B cell (primary cell): ENCODE data around the gene SSRP1. TPM values are rescaled to one million over a fixed set of nuclear protein-coding genes. Genes with fewer than 3 reads are reported as not detected.

Experiments
- ATAC-seq: fragments of 200-7000 bp; cut with Tn5 transposase; one replicate; pipeline ENCODE4 v1.10.0; 2021; ENCODE audit warnings: low read depth, mild to moderate bottlenecking, moderate number of reproducible peaks, moderate library complexity
- CTCF ChIA-PET: fragments of 350-600 bp; sonication (Branson Sonifier 250); formaldehyde crosslinking; loops from one replicate; lab custom pipeline; 2021; ENCODE audit warnings: antibody characterized with exemption, inconsistent platforms; lab: Charles Lee
- POLR2A ChIA-PET: fragments of 350-600 bp; sonication (Branson Sonifier 250); formaldehyde crosslinking; loops from one replicate; lab custom pipeline; 2021; ENCODE audit warnings: antibody characterized with exemption; lab: Charles Lee
- DNase-seq: peaks from one replicate; pipeline ENCODE4 v3.0.0; 2013
- H2AFZ ChIP-seq: 2 replicates; pipeline ENCODE4 v1.6.1; 2012; ENCODE audit warnings: mild to moderate bottlenecking, low read depth, low read length; ENCODE audit not compliant: insufficient read depth, poor library complexity, severe bottlenecking
- H3K27ac ChIP-seq, 2 donors: 1 replicate in 1 of 2; 2 replicates in 1 of 2; pipeline ENCODE4 v1.5.1; 2012 to 2013; ENCODE audit warnings: low read length in 2 of 2, mild to moderate bottlenecking in 2 of 2, moderate library complexity in 1 of 2
- H3K27me3 ChIP-seq, 4 experiments: fragments of 200-600 bp in 1 of 4; sonication (generic) in 1 of 4; replicated peaks in 1 of 4; 1 replicate in 2 of 4; 2 replicates in 2 of 4; pipeline versions ENCODE4 v1.6.1 to v1.7.0; 2013 to 2016; ENCODE audit warnings: low read length in 3 of 4, mild to moderate bottlenecking in 2 of 4, mixed read lengths in 1 of 4, moderate library complexity in 1 of 4; ENCODE audit not compliant: insufficient read depth in 4 of 4, control insufficient read depth in 3 of 4; ENCODE audit errors: control extremely low read depth in 1 of 4
- H3K36me3 ChIP-seq, 2 experiments: replicated peaks in 1 of 2; 1 replicate in 1 of 2; 2 replicates in 1 of 2; pipeline versions ENCODE4 v1.6.1 to v1.7.1; 2013; ENCODE audit warnings: low read length in 1 of 2; ENCODE audit not compliant: insufficient read depth in 2 of 2, control insufficient read depth in 1 of 2; ENCODE audit errors: control extremely low read depth in 1 of 2, extremely low read depth in 1 of 2
- H3K4me1 ChIP-seq, 2 donors: fragments of 200-600 bp in 1 of 2; sonication (generic) in 1 of 2; 1 replicate in 1 of 2; 2 replicates in 1 of 2; pipeline versions ENCODE4 v1.5.1 to v1.6.1; 2013 to 2017; ENCODE audit warnings: low read length in 2 of 2; ENCODE audit not compliant: control insufficient read depth in 2 of 2, insufficient read depth in 2 of 2
- H3K4me2 ChIP-seq: replicated peaks from 2 replicates; pipeline ENCODE3; 2012; ENCODE audit warnings: mild to moderate bottlenecking, low read depth, low read length; ENCODE audit not compliant: poor library complexity, severe bottlenecking
- H3K4me3 ChIP-seq, 5 experiments: fragments of 200-600 bp in 1 of 5; sonication (generic) in 1 of 5; 1 replicate in 3 of 5; 2 replicates in 2 of 5; pipeline versions ENCODE4 v1.5.1 to v1.7.0; 2011 to 2016; ENCODE audit warnings: low read length in 4 of 5, mild to moderate bottlenecking in 4 of 5, low read depth in 2 of 5, control low read depth in 1 of 5, moderate library complexity in 1 of 5; ENCODE audit not compliant: insufficient read depth in 1 of 5; ENCODE audit errors: control extremely low read depth in 1 of 5, extremely low read depth in 1 of 5
- H3K79me2 ChIP-seq: fragments of 200-600 bp; sonication (generic); one replicate; pipeline ENCODE4 v1.6.0; 2016; ENCODE audit warnings: low read length; ENCODE audit not compliant: control insufficient read depth, insufficient read depth
- H3K9ac ChIP-seq: fragments of 200-600 bp; sonication (generic); 2 replicates; pipeline ENCODE4 v1.6.1; 2017; ENCODE audit warnings: mild to moderate bottlenecking, low read length, moderate library complexity
- H3K9me3 ChIP-seq, 3 donors: one replicate each; pipeline versions ENCODE4 v1.6.1 to v1.7.1; 2013; ENCODE audit warnings: low read length in 2 of 3; ENCODE audit not compliant: control insufficient read depth in 2 of 3, insufficient read depth in 1 of 3; ENCODE audit errors: control extremely low read depth in 1 of 3
- H4K20me1 ChIP-seq: 2 replicates; pipeline ENCODE4 v1.6.0; 2012; ENCODE audit warnings: mild to moderate bottlenecking, low read length; ENCODE audit not compliant: insufficient read depth, control insufficient read depth, poor library complexity, severe bottlenecking
- H3K27ac Mint-ChIP-seq: one replicate; pipeline ENCODE4 v1.8.0; 2021; ENCODE audit warnings: mixed read lengths
- H3K27me3 Mint-ChIP-seq: one replicate; pipeline ENCODE4 v1.8.0; 2021; ENCODE audit warnings: mixed read lengths
- H3K4me1 Mint-ChIP-seq: one replicate; pipeline ENCODE4 v1.8.0; 2021; ENCODE audit warnings: mixed read lengths
- H3K4me3 Mint-ChIP-seq: one replicate; pipeline ENCODE4 v1.8.0; 2021; ENCODE audit warnings: mixed read lengths
- H3K9me3 Mint-ChIP-seq: one replicate; pipeline ENCODE4 v1.8.0; 2022; ENCODE audit warnings: mixed read lengths; ENCODE audit not compliant: insufficient read depth
- CTCF ChIP-seq: fragments of 200-600 bp; IDR thresholded peaks from one replicate; pipeline ENCODE4 v1.8.0; 2022; ENCODE audit warnings: antibody characterized with exemption, mild to moderate bottlenecking
- EZH2 ChIP-seq: IDR thresholded peaks from 2 replicates; pipeline ENCODE4 v1.6.1; 2012; ENCODE audit warnings: borderline replicate concordance, low read depth, mild to moderate bottlenecking, moderate library complexity, low read length; ENCODE audit not compliant: insufficient read depth, poor library complexity, severe bottlenecking
- WGBS: methylation state at CpG from one replicate; pipeline ENCODE4 v1.1.5; 2013; ENCODE audit warnings: missing lambda C conversion rate; ENCODE audit not compliant: insufficient coverage; 5-methylcytosine and 5-hydroxymethylcytosine counted together
- intact Hi-C: fragments of 100-400 bp; cut with micrococcal nuclease; formaldehyde crosslinking; loops from one replicate; pipeline ENCODE4 v1.10.0; 2022
- polyA minus RNA-seq: library from RNA; depleted of rRNA, polyadenylated mRNA; stranded (reverse); fragments of >200 nt; gene quantifications from 2 replicates; pipeline ENCODE4 v1.2.3, GENCODE V29; 2012
- polyA plus RNA-seq: library from polyadenylated mRNA; depleted of rRNA; stranded (reverse); fragments of >200 nt; gene quantifications from 2 replicates; pipeline ENCODE4 v1.2.3, GENCODE V29; 2012
- total RNA-seq, 2 donors: library from RNA; stranded (reverse); fragments of 120-200 nt in 1 of 2; gene quantifications; 1 replicate in 1 of 2; 2 replicates in 1 of 2; pipeline versions ENCODE4 v1.2.3 to v1.2.4, GENCODE V29; 2013 to 2022

SSRP1 gene
- total RNA-seq, result 63.8 and 66.6 TPM in 2 replicates
- 65.1 TPM for total RNA-seq (2013)
- 40.9 and 49.3 TPM in 2 replicates for polyA plus RNA-seq
- polyA minus RNA-seq, result 23.3 and 33.9 TPM in 2 replicates

GRCh38 chr11:57335343-57336110 lies at the start of gene SSRP1:
Gene SSRP1 (minus strand): TSS chr11:57335892. CDS start chr11:57335121, 771 bp downstream.
- CTCF ChIA-PET, result interaction anchor here (1.0 to 3.7 kb wide), 8 partner anchors 10 to 465 kb away, joined by 3 to 24 read pairs (median 3); partner anchors contain the start of gene TNKS1BP1
- peaks cover 31% of the 10 kb centered on the region for H3K79me2 ChIP-seq

More at GRCh38 chr11:57335343-57336110, at the start of gene SSRP1:
- peak within 1 kb of the TSS; percentile 87 for H3K4me2 ChIP-seq
- H3K4me1 ChIP-seq, result peaks cover 17 to 23% of the 10 kb centered on the region in 2 donors
- peak within 1 kb of the TSS; percentile 94 for H3K9ac ChIP-seq
- ATAC-seq, result peak; percentile 96
- DNase-seq, result peak; percentile 91
- Mint-ChIP-seq H3K4me1 (peaks cover 27% of the 10 kb centered on the region), H3K27ac (peak within 1 kb of the TSS; percentile 99), H3K4me3 (peak within 1 kb of the TSS; percentile 97), H3K27me3 (peaks cover 5% of the 10 kb centered on the region), H3K9me3 (no peaks in the 10 kb centered on the region)
- H2AFZ ChIP-seq, result peak within 1 kb of the TSS; percentile 98
- H3K27ac ChIP-seq, result peak within 1 kb of the TSS; percentile 74 to 87
- peaks cover 0 to 35% of the 10 kb centered on the region in 2 experiments for H3K36me3 ChIP-seq
- TF ChIP-seq CTCF (no peak), EZH2 (no peak)
- 0% methylated on average over 52 of the region's 69 CpGs for WGBS
- intact Hi-C loops, result loop anchor here (1.0 to 5.0 kb wide), 7 partner anchors 10 to 377 kb away; partner anchors contain the start of genes MED19, SLC43A3, TIMM10 and TMX2
- POLR2A ChIA-PET, result interaction anchor here (0.6 to 3.8 kb wide), 6 partner anchors 10 to 331 kb away, joined by 3 to 41 read pairs (median 4); partner anchors contain the start of gene TNKS1BP1
- peak within 1 kb of the TSS; percentile 61 to 87 (median 83) for H3K4me3 ChIP-seq
- no peaks in the 10 kb centered on the region for H3K27me3 ChIP-seq
- no peaks in the 10 kb centered on the region for H3K9me3 ChIP-seq
- no peaks in the 10 kb centered on the region for H4K20me1 ChIP-seq
